Measurements from ENCODE around the gene DNAJC5.
"Not testable (repeated sequence)": the region's sequence is repeated elsewhere in the genome, so short reads cannot be mapped to it uniquely, and the experiment has no call there.

DNAJC5 gene

GRCh38 chr20:63916371-63916939 is 21.5 kb downstream of the DNAJC5 start:
- H3K4me1 ChIP-seq (ENCODE audit: control insufficient read depth, low read depth, low read length); H3K4ac ChIP-seq (ENCODE audit: low read depth, low read length); H3K4me2 ChIP-seq (ENCODE audit: low read length); H3K56ac ChIP-seq (ENCODE audit: low read length); H3K27me3 ChIP-seq (ENCODE audit: insufficient read depth, low read length, poor library complexity); H2BK15ac ChIP-seq (replicated peaks; ENCODE audit: low read depth); H2BK120ac ChIP-seq (ENCODE audit: low read depth, low read length); H3K79me2 ChIP-seq (ENCODE audit: control insufficient read depth, insufficient read depth, low read length); DNase-seq; H3K23ac ChIP-seq (ENCODE audit: low read length); H4K5ac ChIP-seq (ENCODE audit: low read length); H4K8ac ChIP-seq (ENCODE audit: low read depth, low read length); H3K4me3 ChIP-seq (ENCODE audit: low read length); H3K18ac ChIP-seq (ENCODE audit: low read length); H3K27ac ChIP-seq (ENCODE audit: low read depth, low read length); H2BK5ac ChIP-seq (ENCODE audit: low read length); H3K36me3 ChIP-seq (ENCODE audit: control insufficient read depth, insufficient read depth, low read length); H3K9ac ChIP-seq (ENCODE audit: low read length); H2AK5ac ChIP-seq (ENCODE audit: low read length): not testable (repeated sequence)
- WGBS (ENCODE audit: extremely low coverage, insufficient coverage, low lambda C conversion rate), result no CpG with 5 or more reads among the region's 8 CpGs
- H3K79me1 ChIP-seq (ENCODE audit: low read length), result peaks cover 13% of the 10 kb centered on the region

GRCh38 chr20:63917811-63918210 is 22.9 kb downstream of the DNAJC5 start:
- Histone ChIP-seq H3K4me3 (ENCODE audit: low read length) (no peak overlapping the region), H3K18ac (ENCODE audit: low read length) (no peak overlapping the region), H3K79me1 (ENCODE audit: low read length) (peaks cover 13% of the 10 kb centered on the region), H2BK5ac (ENCODE audit: low read length) (no peak overlapping the region), H3K23ac (ENCODE audit: low read length) (no peak overlapping the region), H2BK15ac (replicated peaks; ENCODE audit: low read depth) (no peak overlapping the region), H4K5ac (ENCODE audit: low read length) (no peak overlapping the region), H3K27me3 (ENCODE audit: insufficient read depth, low read length, poor library complexity) (no peaks in the 10 kb centered on the region), H3K56ac (ENCODE audit: low read length) (no peak overlapping the region), H2AK5ac (ENCODE audit: low read length) (no peak overlapping the region), H4K8ac (ENCODE audit: low read depth, low read length) (no peak overlapping the region), H3K9ac (ENCODE audit: low read length) (no peak overlapping the region), H3K27ac (ENCODE audit: low read depth, low read length) (no peak overlapping the region), H2BK120ac (ENCODE audit: low read depth, low read length) (no peak overlapping the region), H3K4me1 (ENCODE audit: control insufficient read depth, low read depth, low read length) (no peaks in the 10 kb centered on the region), H3K36me3 (ENCODE audit: control insufficient read depth, insufficient read depth, low read length) (no peaks in the 10 kb centered on the region), H3K4ac (ENCODE audit: low read depth, low read length) (no peak overlapping the region), H3K4me2 (ENCODE audit: low read length) (no peak overlapping the region), H3K79me2 (ENCODE audit: control insufficient read depth, insufficient read depth, low read length) (peaks cover 6% of the 10 kb centered on the region)
- DNase-seq, result no peak
- WGBS (ENCODE audit: extremely low coverage, insufficient coverage, low lambda C conversion rate), result no CpG with 5 or more reads among the region's 11 CpGs

- no peak overlapping the region for H2BK15ac ChIP-seq (replicated peaks; ENCODE audit: low read depth)
- H3K4me2 ChIP-seq (ENCODE audit: low read length), result no peak overlapping the region
- no peak overlapping the region for H2AK5ac ChIP-seq (ENCODE audit: low read length)
- no peak overlapping the region for H3K4ac ChIP-seq (ENCODE audit: low read depth, low read length)
- no peak overlapping the region for H3K27ac ChIP-seq (ENCODE audit: low read depth, low read length)
- H3K56ac ChIP-seq (ENCODE audit: low read length), result no peak overlapping the region
- no peak overlapping the region for H2BK120ac ChIP-seq (ENCODE audit: low read depth, low read length)
- H3K79me1 ChIP-seq (ENCODE audit: low read length), result peaks cover 8% of the 10 kb centered on the region
- no peak overlapping the region for H3K18ac ChIP-seq (ENCODE audit: low read length)
- no peaks in the 10 kb centered on the region for H3K4me1 ChIP-seq (ENCODE audit: control insufficient read depth, low read depth, low read length)
- no peak overlapping the region for H3K9ac ChIP-seq (ENCODE audit: low read length)
- no peak for DNase-seq
- no peak overlapping the region for H3K4me3 ChIP-seq (ENCODE audit: low read length)
- H4K8ac ChIP-seq (ENCODE audit: low read depth, low read length), result no peak overlapping the region
- no peaks in the 10 kb centered on the region for H3K36me3 ChIP-seq (ENCODE audit: control insufficient read depth, insufficient read depth, low read length)
- WGBS (ENCODE audit: extremely low coverage, insufficient coverage, low lambda C conversion rate), result no CpG with 5 or more reads among the region's 19 CpGs
- H2BK5ac ChIP-seq (ENCODE audit: low read length), result no peak overlapping the region
- H3K79me2 ChIP-seq (ENCODE audit: control insufficient read depth, insufficient read depth, low read length), result peaks cover 1% of the 10 kb centered on the region
- no peak overlapping the region for H3K23ac ChIP-seq (ENCODE audit: low read length)
- no peaks in the 10 kb centered on the region for H3K27me3 ChIP-seq (ENCODE audit: insufficient read depth, low read length, poor library complexity)
- no peak overlapping the region for H4K5ac ChIP-seq (ENCODE audit: low read length)
Observed at GRCh38 chr20:63919130-63919529, 24.2 kb downstream of the DNAJC5 start.

- H2BK120ac ChIP-seq (ENCODE audit: low read depth, low read length), result no peak overlapping the region
- no peak overlapping the region for H4K8ac ChIP-seq (ENCODE audit: low read depth, low read length)
- no peak overlapping the region for H3K9ac ChIP-seq (ENCODE audit: low read length)
- H3K79me2 ChIP-seq (ENCODE audit: control insufficient read depth, insufficient read depth, low read length), result peaks cover 1% of the 10 kb centered on the region
- no peak overlapping the region for H3K4ac ChIP-seq (ENCODE audit: low read depth, low read length)
- no peak overlapping the region for H3K56ac ChIP-seq (ENCODE audit: low read length)
- H3K27me3 ChIP-seq (ENCODE audit: insufficient read depth, low read length, poor library complexity), result no peaks in the 10 kb centered on the region
- H2AK5ac ChIP-seq (ENCODE audit: low read length), result no peak overlapping the region
- no peak overlapping the region for H2BK15ac ChIP-seq (replicated peaks; ENCODE audit: low read depth)
- DNase-seq, result no peak
- H3K4me3 ChIP-seq (ENCODE audit: low read length), result no peak overlapping the region
- H3K18ac ChIP-seq (ENCODE audit: low read length), result no peak overlapping the region
- H3K4me2 ChIP-seq (ENCODE audit: low read length), result no peak overlapping the region
- H3K23ac ChIP-seq (ENCODE audit: low read length), result no peak overlapping the region
- no CpG with 5 or more reads among the region's 23 CpGs for WGBS (ENCODE audit: extremely low coverage, insufficient coverage, low lambda C conversion rate)
- H3K36me3 ChIP-seq (ENCODE audit: control insufficient read depth, insufficient read depth, low read length), result no peaks in the 10 kb centered on the region
- no peak overlapping the region for H2BK5ac ChIP-seq (ENCODE audit: low read length)
- H4K5ac ChIP-seq (ENCODE audit: low read length), result no peak overlapping the region
- H3K27ac ChIP-seq (ENCODE audit: low read depth, low read length), result no peak overlapping the region
- H3K4me1 ChIP-seq (ENCODE audit: control insufficient read depth, low read depth, low read length), result no peaks in the 10 kb centered on the region
- H3K79me1 ChIP-seq (ENCODE audit: low read length), result peaks cover 7% of the 10 kb centered on the region
Observed at GRCh38 chr20:63920226-63920625, 25.3 kb downstream of the DNAJC5 start.

GRCh38 chr20:63923651-63924050 is 28.7 kb downstream of the DNAJC5 start:
- peaks cover 8% of the 10 kb centered on the region for H3K79me1 ChIP-seq (ENCODE audit: low read length)
- H3K4ac ChIP-seq (ENCODE audit: low read depth, low read length), result no peak overlapping the region
- peaks cover 7% of the 10 kb centered on the region for H3K4me1 ChIP-seq (ENCODE audit: control insufficient read depth, low read depth, low read length)
- H3K4me2 ChIP-seq (ENCODE audit: low read length), result no peak overlapping the region
- no peak overlapping the region for H3K56ac ChIP-seq (ENCODE audit: low read length)
- no peak overlapping the region for H4K5ac ChIP-seq (ENCODE audit: low read length)
- peaks cover 3% of the 10 kb centered on the region for H3K36me3 ChIP-seq (ENCODE audit: control insufficient read depth, insufficient read depth, low read length)
- no peak overlapping the region for H3K27ac ChIP-seq (ENCODE audit: low read depth, low read length)
- no peak overlapping the region for H2BK5ac ChIP-seq (ENCODE audit: low read length)
- no peak overlapping the region for H3K23ac ChIP-seq (ENCODE audit: low read length)
- peaks cover 4% of the 10 kb centered on the region for H3K79me2 ChIP-seq (ENCODE audit: control insufficient read depth, insufficient read depth, low read length)
- no CpG with 5 or more reads among the region's 8 CpGs for WGBS (ENCODE audit: extremely low coverage, insufficient coverage, low lambda C conversion rate)
- no peak overlapping the region for H2BK15ac ChIP-seq (replicated peaks; ENCODE audit: low read depth)
- H4K8ac ChIP-seq (ENCODE audit: low read depth, low read length), result no peak overlapping the region
- no peak overlapping the region for H3K18ac ChIP-seq (ENCODE audit: low read length)
- H3K27me3 ChIP-seq (ENCODE audit: insufficient read depth, low read length, poor library complexity), result no peaks in the 10 kb centered on the region
- no peak for DNase-seq
- H2AK5ac ChIP-seq (ENCODE audit: low read length), result no peak overlapping the region
- H2BK120ac ChIP-seq (ENCODE audit: low read depth, low read length), result no peak overlapping the region
- no peak overlapping the region for H3K4me3 ChIP-seq (ENCODE audit: low read length)
- no peak overlapping the region for H3K9ac ChIP-seq (ENCODE audit: low read length)

- WGBS (ENCODE audit: extremely low coverage, insufficient coverage, low lambda C conversion rate), result no CpG with 5 or more reads among the region's 9 CpGs
- H2AK5ac ChIP-seq (ENCODE audit: low read length), result no peak overlapping the region
- H3K23ac ChIP-seq (ENCODE audit: low read length), result no peak overlapping the region
- no peak overlapping the region for H3K56ac ChIP-seq (ENCODE audit: low read length)
- no peak overlapping the region for H3K4me2 ChIP-seq (ENCODE audit: low read length)
- DNase-seq, result no peak
- H3K4ac ChIP-seq (ENCODE audit: low read depth, low read length), result no peak overlapping the region
- no peak overlapping the region for H4K5ac ChIP-seq (ENCODE audit: low read length)
- no peak overlapping the region for H3K4me3 ChIP-seq (ENCODE audit: low read length)
- no peak overlapping the region for H2BK120ac ChIP-seq (ENCODE audit: low read depth, low read length)
- H3K79me1 ChIP-seq (ENCODE audit: low read length), result peaks cover 8% of the 10 kb centered on the region
- peaks cover 4% of the 10 kb centered on the region for H3K79me2 ChIP-seq (ENCODE audit: control insufficient read depth, insufficient read depth, low read length)
- H3K9ac ChIP-seq (ENCODE audit: low read length), result no peak overlapping the region
- H3K27me3 ChIP-seq (ENCODE audit: insufficient read depth, low read length, poor library complexity), result no peaks in the 10 kb centered on the region
- H3K36me3 ChIP-seq (ENCODE audit: control insufficient read depth, insufficient read depth, low read length), result peaks cover 7% of the 10 kb centered on the region
- no peak overlapping the region for H3K18ac ChIP-seq (ENCODE audit: low read length)
- no peak overlapping the region for H4K8ac ChIP-seq (ENCODE audit: low read depth, low read length)
- H3K27ac ChIP-seq (ENCODE audit: low read depth, low read length), result no peak overlapping the region
- no peak overlapping the region for H2BK5ac ChIP-seq (ENCODE audit: low read length)
- H2BK15ac ChIP-seq (replicated peaks; ENCODE audit: low read depth), result no peak overlapping the region
- H3K4me1 ChIP-seq (ENCODE audit: control insufficient read depth, low read depth, low read length), result peaks cover 7% of the 10 kb centered on the region
Observed at GRCh38 chr20:63924241-63924640, 29.3 kb downstream of the DNAJC5 start.
